ENCODE data around the gene BRCA2.

BRCA2 gene

DNA sequence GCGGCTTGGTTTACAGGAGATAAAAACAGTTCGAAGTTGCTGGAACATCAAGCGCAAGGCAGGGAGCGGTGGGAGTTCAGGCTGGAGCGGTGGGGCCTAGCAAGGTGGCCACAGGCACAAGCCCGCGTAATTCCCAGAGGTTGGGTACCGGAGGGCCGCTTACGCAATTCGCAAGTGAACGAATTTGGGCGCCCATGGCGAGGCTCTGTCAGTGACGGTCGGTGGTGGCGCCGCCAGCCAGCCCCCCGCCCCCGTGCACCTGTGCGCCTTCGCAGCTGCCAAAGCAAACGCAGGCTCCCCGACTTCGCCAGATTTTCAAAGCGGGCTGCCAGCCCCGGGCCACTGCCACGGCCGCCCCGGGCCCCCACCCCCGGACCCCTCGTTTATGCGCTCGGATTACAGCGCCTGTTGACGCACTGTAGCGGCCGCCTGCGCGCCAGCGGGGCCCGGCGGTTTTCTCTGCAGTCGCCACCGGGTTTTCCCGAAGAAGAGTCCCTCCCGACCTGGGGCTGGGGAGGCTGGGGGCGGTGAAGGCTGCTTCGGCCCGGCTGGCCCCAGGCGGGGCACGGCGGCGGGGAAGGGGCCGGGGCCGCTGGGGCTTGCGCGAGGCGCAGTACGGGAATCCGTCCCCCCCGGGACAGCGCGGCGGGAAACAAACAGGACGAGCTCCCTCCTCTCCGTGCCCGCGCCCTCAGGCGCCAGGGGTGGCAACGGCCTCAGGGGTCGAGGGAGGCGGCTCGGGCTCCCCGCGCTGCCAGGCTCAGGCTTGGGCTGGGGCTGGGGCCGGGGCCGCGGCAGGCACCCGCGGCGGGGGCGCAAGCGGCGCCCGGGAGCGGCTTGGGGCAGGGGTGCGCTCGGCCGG, 111.9 kb downstream of the BRCA2 start:
- DNase-seq (ENCODE audit: low read depth, low spot score), result peak; percentile 43

DNA sequence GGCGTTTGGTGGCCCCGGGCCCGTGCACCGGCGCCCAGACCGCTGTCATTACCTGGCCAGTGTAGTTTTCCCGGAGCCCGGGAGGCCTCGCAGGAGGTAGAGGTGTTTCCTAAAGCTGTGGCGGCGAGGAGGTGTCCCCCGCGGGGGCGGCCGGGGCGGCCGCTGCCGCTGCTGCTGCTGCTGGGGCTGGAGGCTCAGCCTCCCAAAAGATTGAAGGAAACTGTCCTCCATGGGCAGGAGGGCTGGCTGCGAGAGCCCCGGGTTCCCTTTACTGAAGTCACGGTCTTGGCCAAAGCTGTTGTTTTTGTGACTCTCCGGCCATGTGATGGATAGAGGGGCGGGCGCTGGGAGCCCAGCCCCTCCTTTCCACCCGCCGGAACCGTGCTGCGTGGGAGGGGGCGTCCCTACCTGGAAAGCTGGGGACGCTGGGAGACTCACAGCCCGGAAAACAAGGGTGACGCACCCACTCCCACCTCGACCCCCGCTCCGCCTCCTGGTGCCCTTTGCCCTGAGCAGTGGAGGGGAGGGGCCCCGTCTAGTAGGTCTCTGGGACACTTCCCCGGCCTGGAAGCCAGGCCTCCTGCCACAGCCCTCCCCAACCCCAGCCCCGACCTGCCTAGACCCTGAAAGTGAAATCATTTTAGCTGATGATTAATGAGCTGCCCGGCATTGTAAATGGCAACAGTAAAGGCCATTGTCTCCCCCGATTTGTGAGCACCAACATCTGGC, 112.7 kb downstream of the BRCA2 start, which contains the start of gene N4BP2L1:
Gene N4BP2L1 (minus strand): TSS at position 279 of the 729 bp plus-strand sequence. CDS start 48 bp downstream, at position 231.
- DNase-seq (ENCODE audit: low read depth, low spot score), result peak; percentile 42

DNA sequence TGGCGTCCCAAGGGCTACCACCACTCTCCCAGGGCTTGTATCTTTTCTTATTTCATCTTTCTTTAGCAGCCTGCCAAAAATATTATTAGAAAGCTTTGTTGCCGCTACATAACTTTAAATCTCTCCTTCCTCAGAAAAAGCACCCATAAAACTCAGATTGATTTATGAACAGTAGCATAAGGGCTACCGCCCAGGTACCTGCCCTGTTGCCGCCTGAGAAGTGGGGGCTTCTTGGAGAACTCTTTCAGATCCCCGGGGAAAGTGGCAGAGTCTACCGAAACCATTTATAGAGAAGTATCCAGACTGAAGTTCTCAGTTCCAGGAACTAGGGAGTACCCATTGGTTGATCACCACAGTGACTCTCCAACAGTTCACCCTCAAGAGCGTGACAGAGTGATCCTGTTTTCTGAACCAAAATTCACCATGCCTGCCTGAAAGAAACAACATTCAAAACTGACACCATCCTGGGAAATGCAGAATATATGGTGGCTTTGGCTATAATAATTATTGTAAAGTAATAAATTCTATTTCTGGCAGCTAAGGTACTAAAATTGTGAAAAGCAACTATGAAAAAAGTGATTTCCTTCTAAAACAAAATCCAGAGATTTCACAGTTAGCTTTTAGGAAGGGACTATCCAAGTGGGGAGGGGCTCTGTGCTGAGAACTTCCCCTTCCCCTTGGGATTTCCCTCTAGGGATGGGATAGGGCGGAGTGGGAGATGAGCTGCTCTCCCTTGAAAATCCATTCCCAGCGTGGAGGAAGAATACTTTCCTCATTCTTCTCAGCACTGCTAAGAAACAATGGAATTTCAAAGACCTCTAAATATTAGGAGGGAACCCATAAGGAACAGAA, 113.5 kb downstream of the BRCA2 start:
- no peak for DNase-seq (ENCODE audit: low read depth, low spot score)

DNA sequence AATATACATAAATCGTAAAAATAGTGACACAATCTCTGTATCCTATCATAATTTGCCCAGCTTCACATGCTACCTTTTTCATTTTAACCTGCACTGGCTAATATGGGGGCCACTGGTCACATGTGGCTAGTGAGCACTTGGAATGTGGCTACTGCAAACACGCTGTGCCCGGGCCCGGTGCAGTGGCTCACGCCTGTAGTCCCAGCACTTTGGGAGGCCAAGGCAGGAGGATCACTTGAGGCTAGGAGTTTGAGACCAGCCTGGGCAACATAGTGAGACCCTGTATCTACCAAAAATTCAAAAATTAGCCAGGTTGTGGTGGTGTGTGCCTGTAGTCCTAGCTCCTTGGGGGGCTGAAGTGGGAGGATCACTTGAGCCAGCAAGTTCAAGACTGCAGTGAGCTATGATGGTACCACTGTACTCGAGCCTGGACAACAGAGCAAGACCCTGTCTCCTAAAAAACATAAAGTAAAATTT, 114.2 kb downstream of the BRCA2 start:
- no peak for DNase-seq (ENCODE audit: low read depth, low spot score)

DNA sequence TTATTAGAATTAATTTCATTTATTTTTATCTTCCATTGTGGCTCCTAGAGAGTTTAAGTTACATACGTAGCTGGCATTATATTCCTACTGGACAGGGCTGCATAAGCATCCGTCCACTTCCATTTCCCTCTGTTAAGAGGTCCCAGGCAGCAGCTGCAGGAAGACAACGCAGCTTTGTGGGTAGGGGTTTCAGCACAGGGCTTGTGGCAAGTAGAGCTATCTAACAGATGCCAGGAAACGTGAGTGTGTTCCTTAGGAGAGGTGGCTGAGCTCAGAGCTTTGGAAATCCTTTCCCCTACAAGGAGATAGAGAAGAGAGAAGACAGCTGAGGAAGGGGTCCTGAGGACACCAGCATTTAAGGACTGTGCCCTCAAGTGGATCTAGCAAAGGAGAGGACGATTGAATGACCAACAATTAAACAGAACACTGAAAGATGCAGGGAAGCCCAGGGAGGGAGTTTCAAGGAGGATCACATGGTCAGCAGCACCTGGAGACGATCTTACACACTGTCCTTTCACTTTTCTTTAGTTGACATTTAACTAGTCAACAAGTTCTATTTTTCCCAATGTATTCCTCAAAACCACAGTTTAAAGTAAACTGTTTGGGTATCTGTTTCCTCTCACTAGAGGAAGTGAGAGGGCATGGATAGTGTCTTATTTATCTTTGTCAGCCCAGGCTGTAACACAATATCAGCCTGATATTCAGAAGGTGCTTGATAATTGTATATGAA, 114.9 kb downstream of the BRCA2 start:
- DNase-seq (ENCODE audit: low read depth, low spot score), result no peak

DNA sequence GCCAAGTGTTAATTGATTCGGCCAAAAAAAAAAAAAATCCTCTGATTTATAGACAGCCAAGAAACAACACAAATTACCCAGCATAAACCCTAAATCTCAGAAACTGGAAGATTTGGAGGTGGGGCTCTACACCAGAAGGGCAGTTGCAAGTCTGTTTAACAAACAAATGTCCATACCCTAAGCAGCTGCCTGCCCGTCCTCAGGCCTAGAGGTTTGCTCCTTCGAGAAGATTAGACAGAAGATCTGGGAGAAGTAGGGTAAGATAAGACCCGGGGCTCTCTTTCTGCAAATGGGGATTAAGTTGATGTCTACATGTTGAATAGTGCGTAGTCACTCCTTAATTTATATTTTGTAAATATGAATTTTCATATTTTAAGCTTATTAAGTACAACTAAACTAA, 116.1 kb downstream of the BRCA2 start:
- no peak for DNase-seq (ENCODE audit: low read depth, low spot score)

DNA sequence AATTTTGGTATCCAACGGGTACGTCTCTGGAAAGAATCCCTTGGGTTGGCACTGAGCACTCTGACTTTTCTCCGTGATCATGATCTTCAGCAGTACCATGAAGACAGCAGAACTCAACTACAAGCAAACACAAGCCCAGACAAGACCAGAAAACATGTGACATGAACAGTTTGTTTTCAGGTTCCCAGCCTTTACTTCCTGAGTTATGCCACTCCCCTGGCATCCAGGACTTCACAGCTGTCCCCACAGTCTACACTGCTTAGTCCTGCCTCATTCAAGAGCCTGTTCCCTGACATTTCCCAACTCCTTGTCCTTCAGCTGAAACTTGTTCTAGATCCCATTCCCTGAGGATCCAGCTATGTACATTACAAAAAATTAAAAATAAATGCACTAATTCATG, 117.5 kb downstream of the BRCA2 start:
- no peak for DNase-seq (ENCODE audit: low read depth, low spot score)

DNA sequence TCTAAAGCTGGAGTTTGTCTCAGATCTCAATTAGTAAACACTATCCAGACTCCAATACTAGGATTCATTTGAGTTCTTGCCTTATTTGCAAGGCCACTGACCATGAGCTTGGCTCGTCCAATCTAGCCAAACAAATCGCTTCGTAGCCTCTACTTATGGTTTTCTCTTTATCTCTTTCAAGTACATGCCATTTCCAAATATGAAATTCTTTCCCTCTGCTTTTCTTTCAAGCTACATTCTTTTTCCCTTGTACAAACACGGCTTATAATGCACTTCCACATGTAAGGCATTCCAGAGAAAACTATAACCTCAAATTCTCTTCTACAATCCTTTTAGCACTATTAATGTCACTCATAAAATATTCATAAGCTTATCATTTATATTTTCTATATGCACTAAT, 123.6 kb downstream of the BRCA2 start:
- no peak for DNase-seq (ENCODE audit: low read depth, low spot score)

DNA sequence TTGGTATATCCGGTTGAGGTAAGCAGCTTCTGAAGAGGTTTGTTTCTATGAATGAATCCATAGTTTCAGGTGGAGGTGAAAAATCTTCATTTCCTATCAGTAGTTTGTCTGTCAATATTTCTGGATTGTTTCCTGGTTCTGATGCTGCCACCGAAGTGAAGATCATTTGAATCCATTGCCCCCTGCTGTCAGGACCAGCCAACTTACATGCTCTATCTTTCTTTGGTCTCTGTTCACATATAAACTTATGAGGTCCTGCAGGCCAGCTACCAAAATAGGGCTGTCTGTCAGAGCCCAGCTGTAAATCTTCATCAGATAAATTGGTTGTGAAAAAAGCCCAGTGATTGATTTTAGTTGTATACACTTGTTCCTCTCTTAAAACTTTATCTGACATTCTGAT, 127.8 kb downstream of the BRCA2 start:
- DNase-seq (ENCODE audit: low read depth, low spot score), result no peak

DNA sequence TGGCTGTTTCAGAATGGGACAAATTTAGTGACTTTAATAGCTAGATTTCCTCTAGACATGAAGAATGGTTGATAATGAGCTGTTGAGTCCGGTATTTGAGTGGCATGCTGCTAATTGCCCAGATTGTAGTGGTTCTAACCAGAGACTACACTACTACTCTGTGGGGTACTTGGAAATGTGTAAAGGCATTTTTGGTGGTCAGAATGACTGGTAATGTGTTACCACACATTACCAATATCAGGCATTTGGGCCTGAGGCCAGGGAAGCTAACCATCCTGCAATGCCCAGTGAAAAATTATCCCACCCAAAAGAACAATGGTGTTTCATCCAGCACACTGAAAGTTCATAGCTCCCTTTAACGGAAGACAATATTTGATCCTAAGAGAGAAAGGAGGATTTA, 130.2 kb downstream of the BRCA2 start:
- DNase-seq (ENCODE audit: low read depth, low spot score), result no peak

DNA sequence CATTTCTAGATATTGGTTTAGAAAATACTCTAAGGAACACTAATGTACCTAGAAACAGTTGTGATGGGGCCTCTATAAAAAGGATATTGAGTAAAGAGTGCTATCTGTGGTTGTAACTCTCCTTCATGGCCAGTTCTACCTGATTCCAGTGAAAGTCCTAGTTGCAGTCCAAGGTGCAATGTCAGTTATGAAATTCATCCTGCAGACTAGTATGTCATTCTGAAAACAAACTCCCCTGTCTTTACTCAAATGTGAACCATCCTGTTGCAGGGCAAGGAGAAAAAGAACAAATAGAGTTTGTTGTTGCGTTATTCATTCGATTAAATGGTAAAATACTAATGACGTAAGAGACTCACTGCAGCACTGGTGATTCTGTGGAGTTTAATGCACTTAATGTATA, 130.9 kb downstream of the BRCA2 start:
- no peak for DNase-seq (ENCODE audit: low read depth, low spot score)

DNA sequence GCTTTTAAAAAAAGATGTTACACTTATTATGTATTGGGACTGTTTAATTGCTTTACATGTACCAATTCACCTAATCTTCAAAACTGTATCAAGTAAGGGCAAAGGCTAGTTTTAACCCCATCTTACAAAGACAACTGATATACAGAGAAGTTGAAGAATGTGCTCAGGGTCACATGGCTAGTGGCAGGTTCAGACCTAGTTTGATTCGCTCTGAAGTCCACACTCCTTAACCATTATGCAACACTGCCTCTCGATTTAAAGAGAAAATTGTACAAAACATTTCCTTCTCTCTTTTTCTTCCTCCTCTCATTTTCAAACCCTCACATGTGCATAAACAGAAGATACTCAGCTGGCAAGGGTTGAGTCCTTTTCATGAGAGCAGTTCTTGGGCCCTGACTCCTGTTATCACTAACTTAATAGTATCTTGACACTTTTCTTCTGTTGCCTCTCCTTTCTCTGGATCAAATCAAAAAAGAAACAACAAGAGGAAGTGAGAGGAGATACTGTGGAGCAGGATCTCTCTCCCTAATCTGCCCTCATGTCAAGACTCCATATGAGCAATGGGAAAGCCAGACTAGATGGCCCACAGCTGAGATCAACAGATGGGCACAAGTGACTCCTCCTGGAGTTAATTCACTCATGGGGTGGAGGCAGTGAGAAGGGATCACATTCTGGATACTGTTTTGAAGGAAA, 131.6 kb downstream of the BRCA2 start:
- no peak for DNase-seq (ENCODE audit: low read depth, low spot score)

DNA sequence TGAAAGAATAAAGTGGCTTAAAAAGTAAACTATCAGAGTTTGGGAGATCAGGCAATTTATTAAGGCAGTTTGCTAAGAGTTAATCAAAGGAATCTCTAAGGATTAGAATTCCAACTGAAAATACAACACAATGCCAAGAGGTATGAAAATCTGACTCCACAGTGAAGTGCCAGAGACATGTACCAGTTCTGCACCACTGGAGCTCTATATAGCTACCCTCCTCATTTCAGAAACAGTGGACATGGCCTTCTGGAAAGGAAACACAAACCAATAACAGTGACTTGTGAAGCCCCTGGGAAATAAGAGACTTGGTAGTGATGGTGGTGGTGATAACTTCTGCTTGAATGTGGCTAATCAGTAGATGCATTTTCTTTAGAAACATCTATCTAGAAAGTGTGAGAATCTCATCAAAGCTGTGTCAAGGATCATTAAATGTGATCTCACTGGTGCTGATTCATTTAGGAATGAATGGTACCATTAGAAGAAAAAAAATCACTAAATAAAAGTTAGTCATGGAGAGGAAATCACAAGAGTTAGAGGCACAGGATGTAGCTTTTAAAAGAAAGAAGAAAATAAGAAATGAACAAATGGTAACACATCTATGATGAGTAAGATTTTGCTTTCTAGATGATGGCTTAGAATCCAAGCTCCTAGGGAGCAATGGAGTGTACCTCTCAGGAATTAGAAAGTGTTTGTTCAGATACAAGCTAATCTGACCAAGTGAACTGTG, 132.8 kb downstream of the BRCA2 start:
- no peak for DNase-seq (ENCODE audit: low read depth, low spot score)

DNA sequence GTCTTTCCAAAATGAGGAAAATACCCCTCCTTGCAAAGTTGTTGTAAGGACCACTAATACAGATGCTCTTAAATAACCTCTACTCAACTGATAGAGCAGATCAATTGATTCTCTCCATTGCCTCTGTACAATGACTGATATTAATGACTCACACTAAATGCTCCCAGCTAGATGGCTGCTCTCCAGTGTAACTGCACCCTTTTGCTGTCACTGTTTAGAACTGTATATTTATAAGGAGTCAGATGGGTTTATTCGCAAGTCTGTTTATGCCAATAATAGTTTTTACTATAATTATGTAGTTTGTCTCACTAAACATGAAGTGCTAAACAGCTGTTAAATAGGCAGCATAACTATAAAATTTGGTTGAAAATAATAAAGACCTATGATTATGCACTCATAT, 133.7 kb downstream of the BRCA2 start:
- no peak for DNase-seq (ENCODE audit: low read depth, low spot score)

Measured in ELF-1 (cell line).